ENCODE results near the gene ARHGEF26.

GRCh38 chr3:154085071-154085470 lies 36.1 kb upstream of the ARHGEF26 start:
- TF ChIP-seq CTCF (IDR thresholded peaks at IDR 0.05; ENCODE audit: borderline replicate concordance, extremely low read depth, low read length, poor library complexity, severe bottlenecking) (no peak), EZH2 (IDR thresholded peaks at IDR 0.05; ENCODE audit: borderline replicate concordance, low read depth, low read length, severe bottlenecking) (no peak)

All from DND-41 (cell line).